Activated naive CD4-positive, alpha-beta T cell treated with anti-CD3 and anti-CD28 coated beads for 36 hours (primary cell): Measurements from ENCODE around the gene CSNK1G1. TPM values are rescaled to one million over a fixed set of nuclear protein-coding genes. Genes with fewer than 3 reads are reported as not detected.
"Not testable (repeated sequence)": the region's sequence is repeated elsewhere in the genome, so short reads cannot be mapped to it uniquely, and the experiment has no call there.

ENCODE experiments used
- CTCF ChIA-PET: fragments of 350-600 bp; sonication (Branson Sonifier 250); formaldehyde crosslinking; loops from one replicate; lab custom pipeline; 2021; ENCODE audit warnings: antibody characterized with exemption; lab: Charles Lee
- DNase-seq: peaks from one replicate; pipeline ENCODE4 v3.0.0-alpha.2; 2020
- H3K27ac Mint-ChIP-seq: one replicate; pipeline ENCODE4 v1.8.0; 2021; ENCODE audit warnings: mild to moderate bottlenecking, mixed read lengths
- H3K27me3 Mint-ChIP-seq: one replicate; pipeline ENCODE4 v1.8.0; 2021; ENCODE audit warnings: low read depth, mixed read lengths
- H3K36me3 Mint-ChIP-seq: one replicate; pipeline ENCODE4 v1.8.0; 2021; ENCODE audit warnings: low read depth, mixed read lengths
- H3K4me1 Mint-ChIP-seq: one replicate; pipeline ENCODE4 v1.8.0; 2021; ENCODE audit warnings: low read depth, mixed read lengths
- H3K4me3 Mint-ChIP-seq: one replicate; pipeline ENCODE4 v1.8.0; 2021; ENCODE audit warnings: mild to moderate bottlenecking, moderate library complexity, mixed read lengths
- H3K9me3 Mint-ChIP-seq: one replicate; pipeline ENCODE4 v1.8.0; 2021; ENCODE audit warnings: mixed read lengths
- intact Hi-C: fragments of 100-400 bp; cut with micrococcal nuclease; formaldehyde crosslinking; loops from one replicate; pipeline ENCODE4 v1.15.1; 2023
- total RNA-seq, 2 experiments: library from RNA; stranded (reverse); gene quantifications; one replicate each; pipeline ENCODE4 v1.2.3, GENCODE V29; 2021

Gene CSNK1G1
- total RNA-seq, 2 experiments from 2014 or later, result 14.8 to 16.6 TPM

GRCh38 chr15:64344651-64345294, 11.2 kb downstream of the CSNK1G1 start:
- Mint-ChIP-seq H3K4me3 (no peak overlapping the region), H3K27ac (no peak overlapping the region), H3K4me1 (peaks cover 19% of the 10 kb centered on the region), H3K27me3 (no peaks in the 10 kb centered on the region), H3K36me3 (peaks cover 6% of the 10 kb centered on the region), H3K9me3 (no peaks in the 10 kb centered on the region)
- intact Hi-C loops, result no loop called here
- CTCF ChIA-PET, result interaction anchor here (0.5 to 1.3 kb wide), 2 partner anchors 14 to 475 kb away, joined by 3 to 4 read pairs; no protein-coding TSS in a partner anchor
- no peak for DNase-seq

- CTCF ChIA-PET, result no interaction called here
- DNase-seq, result no peak
- H3K27me3 Mint-ChIP-seq, result no peaks in the 10 kb centered on the region
- H3K27ac Mint-ChIP-seq, result no peak overlapping the region
- no peak overlapping the region for H3K4me3 Mint-ChIP-seq
- H3K9me3 Mint-ChIP-seq, result no peaks in the 10 kb centered on the region
- H3K4me1 Mint-ChIP-seq, result peaks cover 17% of the 10 kb centered on the region
- peaks cover 6% of the 10 kb centered on the region for H3K36me3 Mint-ChIP-seq
- intact Hi-C loops, result no loop called here
Measured at GRCh38 chr15:64343841-64344240, 12.1 kb downstream of the CSNK1G1 start.

- Mint-ChIP-seq H3K27ac (no peak overlapping the region), H3K36me3 (peaks cover 3% of the 10 kb centered on the region), H3K4me3 (no peak overlapping the region), H3K27me3 (no peaks in the 10 kb centered on the region), H3K4me1 (peaks cover 15% of the 10 kb centered on the region), H3K9me3 (no peaks in the 10 kb centered on the region)
- CTCF ChIA-PET, result no interaction called here
- DNase-seq, result no peak
- intact Hi-C loops, result no loop called here
Measured at GRCh38 chr15:64343222-64343621, 12.8 kb downstream of the CSNK1G1 start.

GRCh38 chr15:64341961-64342360, 14.0 kb downstream of the CSNK1G1 start:
- no peaks in the 10 kb centered on the region for H3K27me3 Mint-ChIP-seq
- peaks cover 14% of the 10 kb centered on the region for H3K4me1 Mint-ChIP-seq
- no peak overlapping the region for H3K4me3 Mint-ChIP-seq
- no peaks in the 10 kb centered on the region for H3K9me3 Mint-ChIP-seq
- intact Hi-C loops, result no loop called here
- DNase-seq, result no peak
- H3K36me3 Mint-ChIP-seq, result no peaks in the 10 kb centered on the region
- H3K27ac Mint-ChIP-seq, result no peak overlapping the region
- CTCF ChIA-PET, result interaction anchor here (0.7 kb wide), 1 partner anchor 50 kb away, joined by 3 read pairs; no protein-coding TSS in a partner anchor

- H3K27me3 Mint-ChIP-seq, result no peaks in the 10 kb centered on the region
- no peaks in the 10 kb centered on the region for H3K9me3 Mint-ChIP-seq
- H3K27ac Mint-ChIP-seq, result no peak overlapping the region
- H3K36me3 Mint-ChIP-seq, result no peaks in the 10 kb centered on the region
- CTCF ChIA-PET, result no interaction called here
- no peak overlapping the region for H3K4me3 Mint-ChIP-seq
- intact Hi-C loops, result no loop called here
- DNase-seq, result no peak
- peaks cover 21% of the 10 kb centered on the region for H3K4me1 Mint-ChIP-seq
Measured at GRCh38 chr15:64340355-64340754, 15.6 kb downstream of the CSNK1G1 start.

GRCh38 chr15:64337761-64338160, 18.2 kb downstream of the CSNK1G1 start:
- no peak overlapping the region for H3K27ac Mint-ChIP-seq
- H3K9me3 Mint-ChIP-seq, result no peaks in the 10 kb centered on the region
- no peaks in the 10 kb centered on the region for H3K27me3 Mint-ChIP-seq
- CTCF ChIA-PET, result interaction anchor here (0.5 kb wide), 1 partner anchor 249 kb away, joined by 3 read pairs; no protein-coding TSS in a partner anchor
- H3K4me3 Mint-ChIP-seq, result no peak overlapping the region
- intact Hi-C loops, result no loop called here
- peaks cover 28% of the 10 kb centered on the region for H3K4me1 Mint-ChIP-seq
- H3K36me3 Mint-ChIP-seq, result peaks cover 3% of the 10 kb centered on the region
- DNase-seq, result no peak

- Mint-ChIP-seq H3K27me3 (no peaks in the 10 kb centered on the region), H3K4me3 (no peak overlapping the region), H3K36me3 (peaks cover 3% of the 10 kb centered on the region), H3K27ac (peak overlapping the region; percentile 58), H3K4me1 (peaks cover 28% of the 10 kb centered on the region), H3K9me3 (no peaks in the 10 kb centered on the region)
- peak; percentile 60 for DNase-seq
- CTCF ChIA-PET, result interaction anchor here (0.6 to 1.2 kb wide), 4 partner anchors 9 to 319 kb away, joined by 3 to 5 read pairs (median 4); no protein-coding TSS in a partner anchor
- intact Hi-C loops, result no loop called here
Measured at GRCh38 chr15:64333986-64334929, 21.7 kb downstream of the CSNK1G1 start.

- Mint-ChIP-seq H3K9me3 (no peaks in the 10 kb centered on the region), H3K27ac (peak overlapping the region; percentile 0), H3K4me1 (peaks cover 28% of the 10 kb centered on the region), H3K27me3 (no peaks in the 10 kb centered on the region), H3K36me3 (peaks cover 3% of the 10 kb centered on the region), H3K4me3 (no peak overlapping the region)
- CTCF ChIA-PET, result interaction anchor here (0.6 to 0.7 kb wide), 2 partner anchors 124 kb away, joined by 3 read pairs; no protein-coding TSS in a partner anchor
- intact Hi-C loops, result no loop called here
- DNase-seq, result no peak
Measured at GRCh38 chr15:64333516-64333915, 22.5 kb downstream of the CSNK1G1 start.

GRCh38 chr15:64331668-64332067, 24.3 kb downstream of the CSNK1G1 start:
- H3K36me3 Mint-ChIP-seq, DNase-seq, H3K27me3 Mint-ChIP-seq, H3K4me3 Mint-ChIP-seq, H3K9me3 Mint-ChIP-seq, CTCF ChIA-PET, H3K27ac Mint-ChIP-seq, intact Hi-C loops: not testable (repeated sequence)
- H3K4me1 Mint-ChIP-seq, result peaks cover 26% of the 10 kb centered on the region

GRCh38 chr15:64326975-64327374, 29.0 kb downstream of the CSNK1G1 start:
- H3K27me3 Mint-ChIP-seq, H3K27ac Mint-ChIP-seq, DNase-seq, H3K36me3 Mint-ChIP-seq, intact Hi-C loops, H3K4me1 Mint-ChIP-seq, CTCF ChIA-PET, H3K4me3 Mint-ChIP-seq, H3K9me3 Mint-ChIP-seq: not testable (repeated sequence)

- H3K27me3 Mint-ChIP-seq, DNase-seq, CTCF ChIA-PET, H3K9me3 Mint-ChIP-seq, H3K27ac Mint-ChIP-seq, intact Hi-C loops, H3K4me1 Mint-ChIP-seq, H3K36me3 Mint-ChIP-seq, H3K4me3 Mint-ChIP-seq: not testable (repeated sequence)
Measured at GRCh38 chr15:64326458-64326857, 29.5 kb downstream of the CSNK1G1 start.

GRCh38 chr15:64324165-64324877, 31.7 kb downstream of the CSNK1G1 start:
- H3K27me3 Mint-ChIP-seq, result no peaks in the 10 kb centered on the region
- peaks cover 7% of the 10 kb centered on the region for H3K4me1 Mint-ChIP-seq
- CTCF ChIA-PET, result no interaction called here
- no peak overlapping the region for H3K4me3 Mint-ChIP-seq
- no peak for DNase-seq
- intact Hi-C loops, result no loop called here
- no peak overlapping the region for H3K27ac Mint-ChIP-seq
- H3K9me3 Mint-ChIP-seq, result no peaks in the 10 kb centered on the region
- no peaks in the 10 kb centered on the region for H3K36me3 Mint-ChIP-seq
